Stimulated activated naive CD8-positive, alpha-beta T cell treated with anti-CD3 and anti-CD28 coated beads, Interleukin-15, Interleukin-2, amounts not matched to agents 100 ng/mL and 50 ng/mL, for 24 hours (primary cell): ENCODE measurements around the gene APOBEC3A.
"Not testable (repeated sequence)": the region's sequence is repeated elsewhere in the genome, so short reads cannot be mapped to it uniquely, and the experiment has no call there.

ENCODE experiments used
- H3K27ac Mint-ChIP-seq: one replicate; pipeline ENCODE4 v1.8.0; 2021; ENCODE audit warnings: mild to moderate bottlenecking, mixed read lengths
- H3K27me3 Mint-ChIP-seq: one replicate; pipeline ENCODE4 v1.8.0; 2021; ENCODE audit warnings: mixed read lengths
- H3K36me3 Mint-ChIP-seq: one replicate; pipeline ENCODE4 v1.8.0; 2021; ENCODE audit warnings: low read depth, mixed read lengths
- H3K4me1 Mint-ChIP-seq: one replicate; pipeline ENCODE4 v1.8.0; 2021; ENCODE audit warnings: low read depth, mixed read lengths
- H3K4me3 Mint-ChIP-seq: one replicate; pipeline ENCODE4 v1.8.0; 2021; ENCODE audit warnings: mild to moderate bottlenecking, mixed read lengths
- H3K9me3 Mint-ChIP-seq: one replicate; pipeline ENCODE4 v1.8.0; 2021; ENCODE audit warnings: mixed read lengths

APOBEC3A gene

GRCh38 chr22:38973289-38974169 is 16.1 kb downstream of the APOBEC3A start:
- Mint-ChIP-seq H3K4me3 (no peak overlapping the region), H3K27me3 (peaks cover 9% of the 10 kb centered on the region), H3K9me3 (no peaks in the 10 kb centered on the region), H3K36me3 (no peaks in the 10 kb centered on the region), H3K4me1 (peaks cover 5% of the 10 kb centered on the region), H3K27ac (no peak overlapping the region)

- Mint-ChIP-seq H3K27me3 (peaks cover 9% of the 10 kb centered on the region), H3K4me3 (no peak overlapping the region), H3K4me1 (peaks cover 5% of the 10 kb centered on the region), H3K36me3 (no peaks in the 10 kb centered on the region), H3K9me3 (no peaks in the 10 kb centered on the region), H3K27ac (no peak overlapping the region)
These were observed 16.9 kb downstream of the APOBEC3A start for GRCh38 chr22:38974170-38974825.

- H3K4me3 Mint-ChIP-seq, result no peak overlapping the region
- no peak overlapping the region for H3K27ac Mint-ChIP-seq
- H3K27me3 Mint-ChIP-seq, result peaks cover 9% of the 10 kb centered on the region
- H3K4me1 Mint-ChIP-seq, result peaks cover 5% of the 10 kb centered on the region
- H3K9me3 Mint-ChIP-seq, result no peaks in the 10 kb centered on the region
- H3K36me3 Mint-ChIP-seq, result no peaks in the 10 kb centered on the region
These were observed 17.4 kb downstream of the APOBEC3A start for GRCh38 chr22:38974826-38975175.

GRCh38 chr22:38977289-38977688 is 19.9 kb downstream of the APOBEC3A start:
- peaks cover 16% of the 10 kb centered on the region for H3K4me1 Mint-ChIP-seq
- not testable (repeated sequence) for H3K27me3 Mint-ChIP-seq, H3K9me3 Mint-ChIP-seq, H3K36me3 Mint-ChIP-seq, H3K4me3 Mint-ChIP-seq, H3K27ac Mint-ChIP-seq

- not testable (repeated sequence) for H3K27ac Mint-ChIP-seq, H3K36me3 Mint-ChIP-seq, H3K9me3 Mint-ChIP-seq, H3K27me3 Mint-ChIP-seq, H3K4me3 Mint-ChIP-seq
- peaks cover 36% of the 10 kb centered on the region for H3K4me1 Mint-ChIP-seq
These were observed 23.2 kb downstream of the APOBEC3A start for GRCh38 chr22:38980587-38980986.

GRCh38 chr22:38981005-38981991 is 23.9 kb downstream of the APOBEC3A start:
- Mint-ChIP-seq H3K4me1 (peaks cover 43% of the 10 kb centered on the region), H3K4me3 (no peak overlapping the region), H3K36me3 (peaks cover 4% of the 10 kb centered on the region), H3K27ac (no peak overlapping the region), H3K9me3 (no peaks in the 10 kb centered on the region), H3K27me3 (no peaks in the 10 kb centered on the region)

- Mint-ChIP-seq H3K4me1 (peaks cover 43% of the 10 kb centered on the region), H3K9me3 (no peaks in the 10 kb centered on the region), H3K4me3 (peak within 1 kb of the TSS; percentile 62), H3K36me3 (peaks cover 4% of the 10 kb centered on the region), H3K27me3 (no peaks in the 10 kb centered on the region), H3K27ac (peak within 1 kb of the TSS; percentile 55)
These were observed 24.9 kb downstream of the APOBEC3A start, which contains the start of gene APOBEC3B for GRCh38 chr22:38981992-38982927. TSS of gene APOBEC3B (plus strand) at chr22:38982347. CDS start at chr22:38982454, 107 bp downstream.

GRCh38 chr22:38984224-38984623 is 26.8 kb downstream of the APOBEC3A start:
- H3K36me3 Mint-ChIP-seq, result peaks cover 4% of the 10 kb centered on the region

GRCh38 chr22:38984784-38985757 is 27.7 kb downstream of the APOBEC3A start:
- H3K9me3 Mint-ChIP-seq, H3K27me3 Mint-ChIP-seq, H3K36me3 Mint-ChIP-seq: not testable (repeated sequence)
- Mint-ChIP-seq H3K4me3 (peak overlapping the region; percentile 30), H3K27ac (peak overlapping the region; percentile 85), H3K4me1 (peaks cover 52% of the 10 kb centered on the region)

More at GRCh38 chr22:38984224-38984623, 26.8 kb downstream of the APOBEC3A start:
- Mint-ChIP-seq H3K4me3 (peak overlapping the region; percentile 5), H3K9me3 (no peaks in the 10 kb centered on the region), H3K27me3 (no peaks in the 10 kb centered on the region), H3K4me1 (peaks cover 48% of the 10 kb centered on the region), H3K27ac (peak overlapping the region; percentile 41)

GRCh38 chr22:38986629-38987028 is 29.2 kb downstream of the APOBEC3A start:
- Mint-ChIP-seq H3K9me3 (no peaks in the 10 kb centered on the region), H3K4me3 (no peak overlapping the region), H3K36me3 (peaks cover 4% of the 10 kb centered on the region), H3K27me3 (no peaks in the 10 kb centered on the region), H3K4me1 (peaks cover 47% of the 10 kb centered on the region), H3K27ac (no peak overlapping the region)

- peaks cover 4% of the 10 kb centered on the region for H3K36me3 Mint-ChIP-seq
- H3K9me3 Mint-ChIP-seq, result no peaks in the 10 kb centered on the region
- H3K4me1 Mint-ChIP-seq, result peaks cover 40% of the 10 kb centered on the region
- H3K27me3 Mint-ChIP-seq, result no peaks in the 10 kb centered on the region
- no peak overlapping the region for H3K4me3 Mint-ChIP-seq
- no peak overlapping the region for H3K27ac Mint-ChIP-seq
These were observed 29.9 kb downstream of the APOBEC3A start for GRCh38 chr22:38987171-38987895.

GRCh38 chr22:38989466-38989865 is 32.1 kb downstream of the APOBEC3A start:
- peaks cover 37% of the 10 kb centered on the region for H3K4me1 Mint-ChIP-seq
- no peak overlapping the region for H3K4me3 Mint-ChIP-seq
- H3K27me3 Mint-ChIP-seq, result no peaks in the 10 kb centered on the region
- no peaks in the 10 kb centered on the region for H3K36me3 Mint-ChIP-seq
- H3K9me3 Mint-ChIP-seq, result no peaks in the 10 kb centered on the region
- no peak overlapping the region for H3K27ac Mint-ChIP-seq
